ENCODE data around the gene CDK18.

CDK18 gene

DNA sequence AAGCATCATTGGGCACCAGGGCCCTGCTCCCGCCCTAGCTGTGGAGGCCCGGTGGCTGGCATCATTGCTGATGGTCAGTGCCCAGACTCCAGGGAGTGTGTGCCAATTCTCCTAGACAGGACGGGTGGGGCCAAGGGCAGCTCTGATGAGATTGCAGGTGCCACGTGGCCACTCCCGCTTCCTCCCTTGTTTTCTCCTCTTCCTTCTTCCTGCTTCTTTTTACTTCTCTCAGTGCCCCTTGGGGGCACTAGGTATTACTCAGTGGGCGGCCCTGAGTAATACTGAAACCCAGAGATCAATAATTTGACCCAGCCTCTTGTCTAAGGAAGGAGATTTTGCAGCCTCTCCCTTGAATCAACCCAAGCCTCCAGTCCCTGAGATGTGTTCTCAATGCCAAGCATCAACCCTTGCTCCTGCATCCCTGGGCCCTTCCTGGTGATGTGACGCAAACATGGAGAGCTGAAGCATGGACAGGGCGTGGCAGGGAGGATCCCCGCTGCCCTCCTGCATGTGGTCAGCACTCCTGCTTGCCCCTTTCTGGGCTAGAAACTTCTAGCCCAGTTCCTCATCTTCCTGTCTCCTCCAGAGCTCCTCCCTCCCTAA is 32.4 kb downstream of the CDK18 start:
- no peak for DNase-seq (ENCODE audit: low read depth in 3 of 3)

DNA sequence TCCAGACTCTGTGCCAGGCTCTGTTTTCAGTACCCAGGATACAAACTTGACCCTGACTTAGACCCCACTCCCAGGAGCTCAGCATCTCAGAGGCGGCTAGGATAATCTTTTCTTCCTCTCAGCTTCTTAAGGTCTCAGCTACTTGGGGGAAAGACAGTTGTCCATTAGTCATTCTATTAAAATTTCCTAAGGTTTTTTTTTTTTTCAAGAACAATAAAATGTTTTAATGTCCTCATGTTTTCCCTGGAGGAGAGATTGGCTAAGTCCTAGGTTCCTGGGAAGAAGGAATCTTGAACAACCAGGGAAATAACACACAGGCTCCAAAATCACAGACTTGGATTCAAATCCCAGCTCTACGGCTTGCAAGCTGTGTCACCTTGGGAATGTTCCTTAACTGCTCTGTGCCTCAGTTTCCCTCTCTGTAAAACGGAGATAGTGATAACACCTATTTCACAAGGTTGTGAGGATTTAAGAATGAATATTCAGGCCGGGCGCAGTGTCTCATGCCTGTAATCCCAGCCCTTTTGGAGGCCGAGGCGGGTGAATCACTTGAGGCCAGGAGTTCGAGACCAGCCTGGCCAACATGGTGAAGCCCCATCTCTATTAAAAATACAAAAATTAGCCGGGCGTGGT is 33.0 kb downstream of the CDK18 start:
- no peak for DNase-seq (ENCODE audit: low read depth in 3 of 3)

DNA sequence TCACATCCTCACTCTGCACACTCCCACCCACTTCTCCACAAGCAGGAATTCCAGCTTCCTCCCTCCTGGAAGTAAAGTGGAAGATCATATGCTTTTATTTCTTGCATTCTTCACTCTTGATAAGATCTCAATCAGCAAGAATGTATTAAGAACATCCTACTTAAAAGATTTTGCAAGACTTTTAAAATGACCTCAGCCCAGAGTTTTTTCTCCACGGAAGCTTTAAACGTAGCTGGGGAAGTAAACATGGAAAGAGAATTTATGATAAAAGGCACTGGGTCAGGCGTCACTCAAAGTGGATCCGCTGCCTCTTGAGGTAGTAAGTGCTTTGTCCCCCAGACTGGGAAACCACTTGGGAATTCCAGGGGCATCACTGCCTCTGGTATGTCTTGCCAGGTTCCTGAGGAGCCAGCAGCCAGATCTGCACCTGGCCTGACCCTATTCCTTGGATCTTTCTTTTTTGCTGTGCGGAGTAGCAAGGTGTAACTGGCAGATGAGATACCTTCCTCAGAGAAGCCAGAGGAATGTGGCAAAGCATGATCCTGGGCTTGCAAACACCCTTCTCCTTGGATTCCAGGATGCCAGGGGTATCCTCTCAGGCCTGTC is 33.9 kb downstream of the CDK18 start:
- DNase-seq (ENCODE audit: low read depth in 3 of 3), result no peak

DNA sequence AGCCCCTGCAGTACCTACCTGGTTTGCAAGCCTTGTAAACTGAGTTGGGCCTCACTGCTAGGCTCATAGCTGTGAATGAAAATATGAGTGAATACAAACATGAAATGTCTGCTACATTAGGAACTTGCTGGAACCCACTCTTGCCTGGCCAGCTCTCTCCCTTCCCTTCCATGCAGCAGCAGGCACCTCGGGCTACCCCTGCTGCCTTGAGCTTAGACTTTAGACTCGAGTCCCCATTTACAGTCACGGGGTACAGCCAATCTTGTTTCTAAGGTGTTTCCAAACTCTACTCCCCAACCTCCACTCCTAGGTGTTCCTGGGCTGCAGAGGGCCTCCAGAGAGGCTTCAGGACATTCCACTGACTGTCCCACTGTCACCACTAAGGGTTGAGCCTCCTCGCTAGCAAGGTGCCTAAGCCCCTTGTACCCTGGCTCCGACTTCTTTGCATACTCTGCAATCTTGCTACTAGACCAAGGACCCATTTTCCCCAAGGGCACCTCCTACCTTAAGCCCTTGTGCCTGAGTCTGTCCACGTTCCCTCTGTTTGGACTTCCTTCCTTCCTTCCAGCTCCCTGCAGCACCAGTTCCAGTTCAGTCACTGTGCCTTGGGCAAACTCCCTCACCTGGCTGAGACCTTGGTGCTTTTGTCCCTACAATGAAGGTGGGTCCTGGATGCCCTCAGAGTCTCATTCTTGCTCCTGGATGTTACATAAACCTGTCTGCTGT is 36.9 kb downstream of the CDK18 start:
- DNase-seq (ENCODE audit: low read depth in 3 of 3), result no peak

DNA sequence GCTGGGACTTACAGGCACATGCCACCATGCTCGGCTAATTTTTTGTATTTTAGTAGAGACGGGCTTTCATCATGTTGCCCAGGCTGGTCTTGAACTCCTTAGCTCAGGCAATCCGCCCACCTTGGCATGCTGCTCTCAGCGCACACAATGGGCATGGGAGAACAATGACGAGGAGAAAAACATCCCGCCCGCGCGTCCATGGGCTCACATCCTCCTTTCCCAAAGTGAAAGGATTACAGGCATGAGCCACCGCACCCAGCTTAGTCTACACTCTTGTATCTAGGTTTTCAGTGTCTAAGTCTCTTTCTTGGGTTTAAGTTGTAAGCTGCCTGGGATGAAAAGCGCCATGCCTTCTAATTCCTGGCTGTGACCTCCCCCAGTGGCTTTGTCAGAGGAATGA is 37.9 kb downstream of the CDK18 start:
- no peak for DNase-seq (ENCODE audit: low read depth in 3 of 3)

DNA sequence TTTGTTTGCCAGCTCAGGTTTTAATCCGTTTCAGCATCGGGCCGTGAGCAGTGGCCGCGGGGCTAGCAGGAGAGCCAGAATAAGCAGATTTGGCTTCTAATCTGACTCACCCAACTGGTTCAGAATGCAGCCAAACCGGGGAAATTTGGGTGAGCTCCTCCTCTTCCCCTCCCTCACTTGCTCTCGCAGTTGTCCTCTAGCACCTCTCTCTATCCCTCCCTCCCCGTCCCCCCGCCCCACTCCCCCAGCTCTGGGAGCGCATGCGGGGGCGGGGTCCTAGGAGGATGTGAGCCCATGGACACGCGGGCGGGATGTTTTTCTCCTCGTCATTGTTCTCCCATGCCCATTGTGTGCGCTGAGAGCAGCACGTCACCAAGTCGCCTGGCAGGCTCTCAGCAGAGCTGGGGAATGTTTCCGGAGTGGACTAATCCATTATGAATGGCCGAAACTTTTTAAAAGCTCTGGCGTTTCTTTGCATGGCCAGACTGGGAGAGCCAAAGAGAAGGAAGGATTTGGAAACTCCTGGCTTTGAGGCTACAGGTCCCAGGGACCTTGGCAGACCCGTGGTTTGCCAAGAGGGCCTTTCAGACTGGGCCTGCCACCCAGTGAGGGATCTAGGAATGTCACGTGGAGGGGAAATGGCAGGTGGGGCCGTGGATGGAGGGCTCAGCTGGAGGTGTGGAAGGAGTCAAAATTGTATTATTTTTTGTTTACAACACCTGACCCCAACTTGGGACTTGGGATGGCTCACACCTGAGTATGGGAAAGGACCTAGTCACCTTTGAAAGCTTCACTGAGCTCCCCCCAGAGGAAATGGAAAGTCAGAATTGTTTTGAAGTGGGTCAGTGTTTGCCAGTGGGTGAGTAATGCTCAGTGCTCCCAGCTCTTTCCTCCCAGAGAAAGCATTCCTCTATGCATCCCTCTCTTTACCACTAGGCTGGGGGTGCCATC is 39.2 kb downstream of the CDK18 start:
- no peak for DNase-seq (ENCODE audit: low read depth in 3 of 3)

DNA sequence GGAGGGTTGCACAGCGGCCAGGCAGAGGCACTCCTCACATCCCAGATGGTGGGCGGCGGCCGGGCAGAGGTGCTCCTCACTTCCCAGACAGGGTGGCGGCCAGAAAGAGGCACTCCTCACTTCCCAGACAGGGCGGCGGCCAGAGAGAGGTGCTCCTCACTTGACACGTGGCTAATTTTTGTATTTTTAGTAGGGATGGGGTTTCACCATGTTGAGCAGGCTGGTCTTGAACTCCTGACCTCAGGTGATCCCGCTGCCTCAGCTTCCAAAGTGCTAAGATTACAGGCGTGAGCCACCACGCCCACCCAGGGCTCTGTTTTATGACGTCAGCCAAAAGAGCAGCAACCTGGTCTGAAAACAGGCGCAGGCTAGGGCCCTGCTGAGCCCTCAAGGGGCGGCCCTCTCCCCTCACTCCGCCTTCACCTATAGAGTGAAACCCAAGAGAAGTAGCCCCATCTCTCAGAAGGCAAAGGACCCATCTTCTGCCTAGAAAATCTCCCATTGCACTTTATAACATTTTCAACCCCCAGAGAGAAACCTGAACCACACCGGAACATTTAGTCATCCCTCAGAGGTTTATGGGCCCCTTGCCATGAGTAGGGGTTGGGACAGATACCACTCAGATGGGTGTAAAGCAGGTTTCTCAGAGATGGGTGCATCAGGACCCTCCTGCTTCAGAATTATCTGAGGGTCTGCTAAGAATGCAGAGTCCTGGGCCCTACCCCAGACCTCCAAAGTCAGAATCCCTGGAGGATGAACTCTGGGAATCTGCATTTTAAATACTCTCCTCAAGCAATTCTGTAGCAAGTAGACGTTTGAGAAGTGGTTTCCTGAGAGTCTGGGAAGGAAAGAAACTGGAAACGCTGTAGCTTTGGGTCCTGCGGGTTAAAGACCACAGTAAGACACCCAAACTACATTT is 40.8 kb downstream of the CDK18 start:
- no peak for DNase-seq (ENCODE audit: low read depth in 3 of 3)

DNA sequence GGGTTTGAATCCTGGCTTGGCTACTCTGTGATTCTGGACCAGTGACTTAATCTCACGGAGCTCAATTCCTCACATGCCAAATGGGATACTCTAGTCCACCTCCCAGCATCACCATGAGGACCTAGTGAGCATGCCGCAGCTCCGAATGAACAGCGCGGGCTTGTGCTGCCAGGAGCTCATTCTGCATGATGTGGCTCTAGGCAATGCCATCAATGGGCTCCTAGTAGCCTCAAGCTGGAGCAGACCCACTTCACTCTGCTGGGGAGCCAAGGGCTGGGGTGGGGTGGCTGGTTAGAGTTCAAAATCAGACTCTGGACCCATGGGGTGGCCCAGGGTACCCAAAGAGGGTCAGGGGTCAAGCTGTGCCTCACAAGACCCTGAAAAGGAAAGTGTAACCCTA is 41.5 kb downstream of the CDK18 start:
- DNase-seq (ENCODE audit: low read depth in 3 of 3), result no peak

DNA sequence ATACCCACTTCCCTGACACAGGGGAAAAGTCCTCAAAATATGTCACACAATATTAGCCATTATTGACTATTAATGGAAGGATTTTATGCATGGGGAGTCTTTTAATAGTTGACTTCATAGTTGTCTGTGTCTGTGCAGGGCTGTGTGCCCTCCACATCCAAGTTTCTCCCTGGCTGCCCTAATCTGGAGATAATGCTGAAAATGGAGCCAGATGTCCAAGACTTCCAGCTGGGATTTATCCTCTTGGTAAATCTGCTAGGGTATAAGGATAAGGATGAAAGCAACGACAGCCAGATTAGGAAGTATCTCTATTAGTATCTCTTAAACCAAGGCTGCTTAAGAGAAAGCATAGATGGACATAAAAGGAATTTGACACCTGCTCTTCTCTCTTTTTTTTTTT is 42.1 kb downstream of the CDK18 start:
- DNase-seq (ENCODE audit: low read depth in 3 of 3), result no peak

DNA sequence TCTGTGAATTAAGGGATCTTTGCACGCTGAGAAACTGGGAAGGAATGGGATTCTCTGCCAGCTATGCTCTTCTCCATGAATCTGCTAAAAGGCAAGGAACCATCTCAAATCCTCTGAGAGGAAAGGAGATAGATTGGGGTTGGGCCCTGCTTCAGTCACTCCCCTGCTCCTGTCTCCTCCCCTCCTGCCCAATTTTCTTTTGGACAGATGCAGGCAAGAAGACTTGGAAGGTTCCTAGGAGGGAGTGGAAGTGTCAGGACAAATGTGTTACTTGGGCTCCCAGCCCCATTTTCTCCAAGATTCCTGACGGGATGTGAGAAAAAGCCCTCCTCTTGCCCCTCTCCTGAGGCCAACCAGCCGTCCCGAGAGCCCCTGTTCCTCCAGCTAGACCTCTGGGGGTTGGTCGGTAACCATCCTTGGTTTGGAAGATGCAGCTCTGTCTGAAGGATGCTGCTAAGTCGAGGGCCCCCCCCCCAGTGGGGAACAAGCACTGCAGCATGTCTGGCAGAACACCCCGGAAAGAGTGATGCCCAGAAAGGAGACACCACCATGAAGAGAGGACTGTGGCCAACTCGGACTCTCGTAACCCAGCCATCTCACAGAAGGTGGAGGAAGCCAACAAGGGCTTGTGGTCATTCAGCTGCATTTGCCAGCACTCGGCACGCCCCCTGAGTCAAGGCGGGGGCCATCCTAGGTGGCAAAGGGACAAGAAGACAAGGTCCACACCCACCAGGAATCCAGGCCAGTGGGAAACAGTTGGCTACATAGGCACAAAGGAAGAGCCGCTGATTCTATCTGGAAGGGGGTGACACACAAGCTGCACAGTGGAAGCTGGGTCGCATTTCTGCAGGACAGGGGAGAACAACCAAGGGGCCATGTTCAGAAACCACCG is 43.7 kb downstream of the CDK18 start:
- DNase-seq (ENCODE audit: low read depth in 3 of 3), result no peak

DNA sequence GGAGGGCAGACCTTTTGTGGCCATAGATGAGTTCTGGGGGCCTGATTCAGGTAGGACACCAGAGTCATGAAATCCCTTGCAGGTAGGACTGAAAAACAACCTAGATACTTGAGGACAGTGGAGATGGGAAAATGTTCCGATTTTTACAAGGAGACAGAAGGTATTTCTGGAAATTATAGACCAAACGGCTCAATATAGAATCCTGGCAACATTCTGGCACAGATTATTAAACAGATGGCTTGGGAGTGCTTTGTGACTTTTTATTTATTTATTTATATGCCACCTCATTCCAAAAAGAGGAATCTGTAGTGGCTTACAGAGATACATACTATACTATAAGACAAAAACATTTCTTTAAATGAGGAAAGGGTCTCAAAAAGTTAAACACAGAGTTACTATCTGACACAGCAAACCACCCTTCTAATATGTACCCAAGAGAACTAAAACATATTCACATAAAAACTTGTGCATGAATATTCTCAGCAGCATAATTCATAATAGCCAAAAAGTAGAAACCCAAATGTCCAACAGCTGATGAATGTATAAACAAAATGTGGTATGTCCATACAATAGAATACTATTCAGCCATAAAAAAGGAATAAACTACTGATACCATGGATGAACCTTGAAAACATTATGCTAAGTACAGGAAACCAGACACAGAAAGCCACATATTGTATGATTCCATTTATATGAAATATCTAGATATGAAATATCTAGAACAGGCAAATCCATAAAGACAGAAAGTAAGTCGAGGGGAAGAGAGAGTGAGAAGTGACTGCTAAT is 49.8 kb downstream of the CDK18 start:
- no peak for DNase-seq (ENCODE audit: low read depth in 3 of 3)

DNA sequence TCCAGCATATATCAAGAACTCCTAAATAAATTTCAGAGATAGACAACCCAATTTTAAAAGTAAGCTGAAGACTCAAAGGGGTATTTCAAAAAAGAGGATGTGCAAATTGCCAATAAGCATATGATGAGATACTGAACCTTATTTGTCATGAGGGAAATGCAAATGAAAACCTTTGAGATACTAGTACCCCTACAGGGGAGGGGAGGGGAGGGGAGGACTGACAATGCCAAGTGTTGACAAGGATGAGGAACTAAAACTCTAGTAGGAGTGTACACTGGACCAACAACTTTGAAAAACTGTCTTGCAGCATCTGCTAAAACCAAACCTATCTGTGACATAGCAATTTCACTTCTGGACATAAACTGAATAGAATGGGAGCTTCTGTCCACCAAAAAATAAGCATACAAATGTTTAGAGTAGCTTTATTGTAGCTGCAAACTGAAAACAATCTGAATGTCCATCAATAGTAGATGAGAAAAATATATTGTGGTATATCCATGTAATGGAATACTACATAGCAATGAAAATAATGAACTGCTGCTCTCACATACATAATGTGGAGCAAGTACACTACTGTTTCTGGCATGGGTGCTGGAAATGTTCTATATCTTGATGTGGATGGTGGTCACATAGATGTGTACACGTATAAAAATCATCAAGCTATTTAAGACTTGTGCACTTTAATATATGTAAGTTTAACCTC is 57.2 kb downstream of the CDK18 start:
- DNase-seq (ENCODE audit: low read depth in 3 of 3), result no peak

DNA sequence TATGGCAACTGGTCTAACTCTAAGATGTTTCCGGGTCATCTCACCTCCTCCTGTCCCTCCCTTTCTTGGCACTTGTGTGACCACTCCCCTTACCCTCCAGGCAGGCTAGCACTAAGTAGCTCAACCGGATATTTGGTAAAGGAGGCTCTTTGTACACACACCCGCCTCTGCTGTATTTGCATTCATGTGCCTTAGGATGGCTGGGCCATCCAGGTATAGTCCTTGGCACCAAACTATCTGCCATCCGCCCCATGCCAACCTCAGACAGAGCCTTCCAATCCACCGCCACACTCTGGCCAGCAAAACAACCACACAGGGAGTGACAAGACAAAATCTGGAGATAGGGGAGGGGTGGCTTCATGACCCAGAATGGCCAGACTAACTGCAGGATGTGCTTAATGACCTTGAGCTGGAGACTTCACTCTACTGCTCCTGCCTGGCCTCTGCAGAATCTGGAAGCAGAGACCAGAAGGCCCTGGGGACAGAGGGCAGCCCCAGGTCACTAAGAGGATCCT is 59.5 kb downstream of the CDK18 start:
- no peak for DNase-seq (ENCODE audit: low read depth in 3 of 3)

DNA sequence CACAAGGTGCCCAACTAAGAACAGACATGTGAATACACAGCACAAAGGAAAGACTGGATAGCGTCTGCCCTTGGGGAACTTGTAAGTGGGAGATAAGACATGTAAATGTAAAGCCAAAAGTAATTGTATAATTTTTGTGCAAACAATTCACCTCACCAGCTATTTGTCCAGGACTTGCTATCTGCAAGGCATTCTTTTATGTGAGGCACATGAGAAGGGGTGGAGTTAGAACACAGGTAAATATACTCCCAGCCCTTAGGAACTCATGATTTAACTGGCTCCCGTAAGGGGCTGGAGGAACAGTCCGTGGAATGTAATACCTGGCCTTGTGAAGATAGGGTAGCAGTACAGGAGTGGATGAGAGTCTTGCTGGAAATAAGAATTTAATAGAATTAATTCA is 61.3 kb downstream of the CDK18 start:
- DNase-seq (ENCODE audit: low read depth in 3 of 3), result no peak

DNA sequence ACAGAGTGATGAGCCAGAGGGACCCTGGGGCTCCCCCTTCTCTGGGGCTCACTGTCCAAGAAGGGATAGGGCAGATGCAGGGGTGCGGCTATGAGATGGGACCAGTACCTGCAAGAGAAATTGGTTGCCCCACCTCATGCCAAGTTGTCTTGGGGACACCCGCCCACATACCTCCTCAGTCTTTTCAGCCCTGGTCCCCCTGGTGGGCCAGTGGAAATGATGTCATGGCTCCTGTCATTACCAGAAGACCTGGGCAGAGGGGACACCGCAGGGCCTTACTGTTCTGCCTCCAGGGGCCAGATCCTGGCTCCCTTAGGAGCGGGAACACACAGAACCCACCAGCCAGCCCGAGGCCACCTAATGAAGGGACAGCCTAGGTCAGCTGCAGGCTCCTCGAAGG is 63.2 kb downstream of the CDK18 start:
- DNase-seq (ENCODE audit: low read depth in 3 of 3), result no peak

DNA sequence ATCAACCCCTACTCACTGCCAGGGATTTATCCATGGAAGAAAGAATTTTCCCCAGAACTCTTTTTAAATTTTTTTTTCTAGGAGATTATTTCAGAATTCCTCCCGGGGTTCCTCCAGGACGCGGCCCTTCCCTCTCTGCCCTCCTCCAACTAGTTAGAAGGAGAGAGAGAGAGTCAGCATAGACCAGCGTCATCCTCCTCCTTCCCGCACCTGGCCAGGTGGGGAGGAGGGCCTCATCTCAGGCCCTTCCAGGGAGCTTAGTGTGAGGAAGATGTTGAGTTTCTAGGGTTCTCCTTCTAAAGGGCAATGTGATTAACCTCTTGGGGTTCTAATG is 63.6 kb downstream of the CDK18 start:
- DNase-seq (ENCODE audit: low read depth in 3 of 3), result no peak

DNA sequence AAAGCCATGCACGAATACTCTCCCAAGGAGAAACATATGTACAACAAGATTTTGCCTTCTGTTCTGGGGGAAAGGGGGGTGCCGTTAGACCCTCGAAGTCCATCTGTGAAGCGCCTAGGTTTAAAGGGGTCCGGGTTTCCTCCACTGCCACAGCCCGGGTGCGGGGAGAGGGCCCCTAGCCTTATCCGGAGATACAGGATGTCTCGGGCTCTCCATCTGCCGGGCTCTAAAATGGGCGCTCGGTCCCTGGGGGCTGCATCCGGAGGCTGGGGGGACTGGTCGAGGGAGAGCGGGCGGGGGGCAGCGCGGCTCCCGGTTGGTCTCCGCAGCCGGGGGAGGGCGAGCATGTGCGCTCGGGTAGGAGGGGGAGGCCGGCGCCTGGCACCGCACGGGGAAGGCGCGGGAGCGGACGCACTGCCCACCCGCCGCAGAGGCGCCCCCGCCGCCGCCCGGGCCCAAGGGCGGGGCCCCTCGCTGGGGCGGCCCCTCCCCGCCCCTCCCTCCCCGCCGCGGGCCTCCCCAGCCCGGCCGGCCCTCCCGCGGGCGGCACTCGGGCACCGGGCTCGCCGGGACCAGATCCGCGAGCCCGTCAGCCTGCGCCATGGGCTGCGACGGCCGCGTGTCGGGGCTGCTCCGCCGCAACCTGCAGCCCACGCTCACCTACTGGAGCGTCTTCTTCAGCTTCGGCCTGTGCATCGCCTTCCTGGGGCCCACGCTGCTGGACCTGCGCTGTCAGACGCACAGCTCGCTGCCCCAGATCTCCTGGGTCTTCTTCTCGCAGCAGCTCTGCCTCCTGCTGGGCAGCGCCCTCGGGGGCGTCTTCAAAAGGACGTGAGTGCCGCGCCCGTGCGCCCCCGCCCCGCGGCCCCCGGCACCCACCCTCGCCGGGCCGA is 64.2 kb downstream of the CDK18 start:
- DNase-seq (ENCODE audit: low read depth in 3 of 3), result no peak

Data from stimulated activated CD4-positive, alpha-beta T cell treated with anti-CD3 and anti-CD28 coated beads, TNF-alpha, amount 100 ng/mL, for 4 hours (primary cell).